Activated T-helper 1 cell treated with anti-CD3 and anti-CD28 coated beads, Interleukin-12 subunit alpha, Interleukin-12 subunit beta, Interleukin-2, Interleukin-4 antibody, amounts not matched to agents 30 ng/mL and 10 ng/mL and 1 ng/mL, durations not matched to agents 14 hours and 24 hours and 36 hours (primary cell): Measurements from ENCODE around the gene MAML2. TPM values are rescaled to one million over a fixed set of nuclear protein-coding genes. Genes with fewer than 3 reads are reported as not detected.
A peak's percentile ranks its signal among the peaks of the same experiment; 100 is the strongest.

Experiments used
- DNase-seq: peaks from one replicate; pipeline ENCODE4 v3.0.0; 2021; ENCODE audit warnings: low spot score
- H3K27ac Mint-ChIP-seq: one replicate; pipeline ENCODE4 v1.8.0; 2021; ENCODE audit warnings: mild to moderate bottlenecking, mixed read lengths
- H3K27me3 Mint-ChIP-seq: one replicate; pipeline ENCODE4 v1.8.0; 2022; ENCODE audit warnings: mild to moderate bottlenecking, moderate library complexity, mixed read lengths; ENCODE audit not compliant: insufficient read depth
- H3K36me3 Mint-ChIP-seq: one replicate; pipeline ENCODE4 v1.8.0; 2021; ENCODE audit warnings: low read depth, mixed read lengths
- H3K4me1 Mint-ChIP-seq: one replicate; pipeline ENCODE4 v1.8.0; 2021; ENCODE audit warnings: low read depth, mixed read lengths
- H3K4me3 Mint-ChIP-seq: one replicate; pipeline ENCODE4 v1.8.0; 2021; ENCODE audit warnings: mild to moderate bottlenecking, moderate library complexity, mixed read lengths
- H3K9me3 Mint-ChIP-seq: one replicate; pipeline ENCODE4 v1.8.0; 2021; ENCODE audit warnings: mixed read lengths
- intact Hi-C: fragments of 100-400 bp; cut with micrococcal nuclease; formaldehyde crosslinking; loops from one replicate; pipeline ENCODE4 v1.15.1; 2024
- total RNA-seq: library from RNA; stranded (reverse); gene quantifications from 2 replicates; pipeline ENCODE4 v1.2.3, GENCODE V29; 2022

Gene MAML2
- total RNA-seq, 1 donor from 2014 or later = 10.0 TPM

- no peak for DNase-seq
- H3K27ac Mint-ChIP-seq = no peak overlapping the region
- H3K36me3 Mint-ChIP-seq = peaks cover 15% of the 10 kb centered on the region
- H3K9me3 Mint-ChIP-seq = no peaks in the 10 kb centered on the region
- intact Hi-C loops = no loop called here
- no peak overlapping the region for H3K4me3 Mint-ChIP-seq
- peaks cover 29% of the 10 kb centered on the region for H3K4me1 Mint-ChIP-seq
- H3K27me3 Mint-ChIP-seq = peaks cover 2% of the 10 kb centered on the region
Measured at GRCh38 chr11:96180341-96180740, 162.7 kb downstream of the MAML2 start.

- Mint-ChIP-seq H3K4me3 (no peak overlapping the region), H3K27ac (no peak overlapping the region), H3K36me3 (peaks cover 15% of the 10 kb centered on the region), H3K27me3 (peaks cover 2% of the 10 kb centered on the region), H3K9me3 (no peaks in the 10 kb centered on the region), H3K4me1 (peaks cover 29% of the 10 kb centered on the region)
- intact Hi-C loops = no loop called here
- no peak for DNase-seq
Measured at GRCh38 chr11:96179905-96180304, 163.1 kb downstream of the MAML2 start.

- no peak overlapping the region for H3K4me3 Mint-ChIP-seq
- no peaks in the 10 kb centered on the region for H3K9me3 Mint-ChIP-seq
- H3K36me3 Mint-ChIP-seq = peaks cover 15% of the 10 kb centered on the region
- H3K27me3 Mint-ChIP-seq = peaks cover 2% of the 10 kb centered on the region
- H3K4me1 Mint-ChIP-seq = peaks cover 32% of the 10 kb centered on the region
- no peak for DNase-seq
- no peak overlapping the region for H3K27ac Mint-ChIP-seq
- intact Hi-C loops = no loop called here
Measured at GRCh38 chr11:96178887-96179279, 164.1 kb downstream of the MAML2 start.

- Mint-ChIP-seq H3K9me3 (no peaks in the 10 kb centered on the region), H3K4me3 (no peak overlapping the region), H3K27me3 (peaks cover 2% of the 10 kb centered on the region), H3K4me1 (peaks cover 39% of the 10 kb centered on the region), H3K27ac (no peak overlapping the region), H3K36me3 (peaks cover 17% of the 10 kb centered on the region)
- DNase-seq = no peak
- intact Hi-C loops = no loop called here
Measured at GRCh38 chr11:96178049-96178886, 164.7 kb downstream of the MAML2 start.

GRCh38 chr11:96177146-96177545 lies 165.8 kb downstream of the MAML2 start:
- Mint-ChIP-seq H3K4me1 (peaks cover 46% of the 10 kb centered on the region), H3K27ac (peak overlapping the region; percentile 16), H3K9me3 (no peaks in the 10 kb centered on the region), H3K4me3 (no peak overlapping the region), H3K27me3 (peaks cover 2% of the 10 kb centered on the region), H3K36me3 (peaks cover 22% of the 10 kb centered on the region)
- intact Hi-C loops = no loop called here
- no peak for DNase-seq

- no peak for DNase-seq
- Mint-ChIP-seq H3K4me3 (no peak overlapping the region), H3K36me3 (peaks cover 23% of the 10 kb centered on the region), H3K9me3 (no peaks in the 10 kb centered on the region), H3K4me1 (peaks cover 46% of the 10 kb centered on the region), H3K27ac (no peak overlapping the region), H3K27me3 (peaks cover under 1% of the 10 kb centered on the region)
- intact Hi-C loops = no loop called here
Measured at GRCh38 chr11:96173906-96174305, 169.1 kb downstream of the MAML2 start.

- no peak overlapping the region for H3K27ac Mint-ChIP-seq
- H3K27me3 Mint-ChIP-seq = no peaks in the 10 kb centered on the region
- intact Hi-C loops = no loop called here
- peaks cover 46% of the 10 kb centered on the region for H3K4me1 Mint-ChIP-seq
- no peak overlapping the region for H3K4me3 Mint-ChIP-seq
- DNase-seq = no peak
- H3K36me3 Mint-ChIP-seq = peaks cover 20% of the 10 kb centered on the region
- H3K9me3 Mint-ChIP-seq = no peaks in the 10 kb centered on the region
Measured at GRCh38 chr11:96173422-96173821, 169.6 kb downstream of the MAML2 start.

- H3K27me3 Mint-ChIP-seq = no peaks in the 10 kb centered on the region
- peaks cover 42% of the 10 kb centered on the region for H3K4me1 Mint-ChIP-seq
- H3K9me3 Mint-ChIP-seq = no peaks in the 10 kb centered on the region
- H3K36me3 Mint-ChIP-seq = peaks cover 16% of the 10 kb centered on the region
- intact Hi-C loops = no loop called here
- no peak overlapping the region for H3K27ac Mint-ChIP-seq
- no peak overlapping the region for H3K4me3 Mint-ChIP-seq
- DNase-seq = no peak
Measured at GRCh38 chr11:96172604-96173003, 170.4 kb downstream of the MAML2 start.

GRCh38 chr11:96169250-96169649 lies 173.7 kb downstream of the MAML2 start:
- Mint-ChIP-seq H3K4me1 (peaks cover 48% of the 10 kb centered on the region), H3K4me3 (no peak overlapping the region), H3K36me3 (peaks cover 13% of the 10 kb centered on the region), H3K27ac (no peak overlapping the region), H3K27me3 (no peaks in the 10 kb centered on the region), H3K9me3 (no peaks in the 10 kb centered on the region)
- intact Hi-C loops = loop anchor here (2.0 to 5.0 kb wide), 2 partner anchors 20 to 332 kb away; no protein-coding TSS in a partner anchor
- DNase-seq = no peak

GRCh38 chr11:96168623-96169022 lies 174.4 kb downstream of the MAML2 start:
- H3K27ac Mint-ChIP-seq = no peak overlapping the region
- H3K9me3 Mint-ChIP-seq = no peaks in the 10 kb centered on the region
- peaks cover 42% of the 10 kb centered on the region for H3K4me1 Mint-ChIP-seq
- peaks cover 13% of the 10 kb centered on the region for H3K36me3 Mint-ChIP-seq
- no peaks in the 10 kb centered on the region for H3K27me3 Mint-ChIP-seq
- intact Hi-C loops = loop anchor here (2.0 to 5.0 kb wide), 2 partner anchors 20 to 331 kb away; no protein-coding TSS in a partner anchor
- no peak for DNase-seq
- H3K4me3 Mint-ChIP-seq = no peak overlapping the region

GRCh38 chr11:96167787-96168186 lies 175.2 kb downstream of the MAML2 start:
- no peaks in the 10 kb centered on the region for H3K27me3 Mint-ChIP-seq
- no peak overlapping the region for H3K4me3 Mint-ChIP-seq
- H3K36me3 Mint-ChIP-seq = peaks cover 10% of the 10 kb centered on the region
- peaks cover 34% of the 10 kb centered on the region for H3K4me1 Mint-ChIP-seq
- H3K9me3 Mint-ChIP-seq = no peaks in the 10 kb centered on the region
- H3K27ac Mint-ChIP-seq = no peak overlapping the region
- no peak for DNase-seq
- intact Hi-C loops = loop anchor here (2.0 to 5.0 kb wide), 2 partner anchors 21 to 330 kb away; no protein-coding TSS in a partner anchor

- Mint-ChIP-seq H3K4me1 (peaks cover 31% of the 10 kb centered on the region), H3K27me3 (no peaks in the 10 kb centered on the region), H3K9me3 (no peaks in the 10 kb centered on the region), H3K36me3 (peaks cover 10% of the 10 kb centered on the region), H3K4me3 (no peak overlapping the region), H3K27ac (no peak overlapping the region)
- no peak for DNase-seq
- intact Hi-C loops = loop anchor here (5.0 kb wide), 1 partner anchor 330 kb away; no protein-coding TSS in a partner anchor
Measured at GRCh38 chr11:96167203-96167758, 175.7 kb downstream of the MAML2 start.

- H3K27ac Mint-ChIP-seq = no peak overlapping the region
- H3K36me3 Mint-ChIP-seq = peaks cover 4% of the 10 kb centered on the region
- H3K4me1 Mint-ChIP-seq = peaks cover 25% of the 10 kb centered on the region
- H3K9me3 Mint-ChIP-seq = no peaks in the 10 kb centered on the region
- no peaks in the 10 kb centered on the region for H3K27me3 Mint-ChIP-seq
- no peak overlapping the region for H3K4me3 Mint-ChIP-seq
- DNase-seq = no peak
- intact Hi-C loops = no loop called here
Measured at GRCh38 chr11:96162816-96163499, 180.0 kb downstream of the MAML2 start.
